Measurements from ENCODE around the gene EDN2.

EDN2 gene

GRCh38 chr1:41516168-41517061 is 31.9 kb upstream of the EDN2 start:
- DNase-seq: peak; percentile 65

- no peak for DNase-seq
Observed at GRCh38 chr1:41515778-41516167, 31.3 kb upstream of the EDN2 start.

GRCh38 chr1:41515131-41515678 is 30.7 kb upstream of the EDN2 start:
- no peak for DNase-seq

GRCh38 chr1:41514381-41514780 is 29.9 kb upstream of the EDN2 start:
- no peak for DNase-seq

GRCh38 chr1:41513383-41513735 is 28.9 kb upstream of the EDN2 start:
- no peak for DNase-seq

GRCh38 chr1:41512701-41513382 is 28.4 kb upstream of the EDN2 start:
- no peak for DNase-seq

GRCh38 chr1:41511239-41511540 is 26.7 kb upstream of the EDN2 start:
- DNase-seq: no peak

- DNase-seq: no peak
Observed at GRCh38 chr1:41510531-41511238, 26.2 kb upstream of the EDN2 start.

- no peak for DNase-seq
Observed at GRCh38 chr1:41509270-41509671, 24.8 kb upstream of the EDN2 start.

GRCh38 chr1:41508290-41508689 is 23.8 kb upstream of the EDN2 start:
- DNase-seq: no peak

- DNase-seq: no peak
Observed at GRCh38 chr1:41507836-41508235, 23.4 kb upstream of the EDN2 start.

GRCh38 chr1:41507110-41507720 is 22.7 kb upstream of the EDN2 start:
- DNase-seq: no peak

GRCh38 chr1:41504114-41505035 is 19.9 kb upstream of the EDN2 start:
- no peak for DNase-seq

- DNase-seq: no peak
Observed at GRCh38 chr1:41503538-41504113, 19.1 kb upstream of the EDN2 start.

GRCh38 chr1:41502912-41503311 is 18.4 kb upstream of the EDN2 start:
- no peak for DNase-seq

GRCh38 chr1:41501581-41501980 is 17.1 kb upstream of the EDN2 start:
- no peak for DNase-seq

GRCh38 chr1:41500781-41501518 is 16.5 kb upstream of the EDN2 start:
- DNase-seq: no peak

- DNase-seq: no peak
Observed at GRCh38 chr1:41500378-41500777, 15.9 kb upstream of the EDN2 start.

- DNase-seq: no peak
Observed at GRCh38 chr1:41499591-41499990, 15.1 kb upstream of the EDN2 start.

GRCh38 chr1:41498804-41499203 is 14.3 kb upstream of the EDN2 start:
- DNase-seq: no peak

GRCh38 chr1:41498391-41498790 is 13.9 kb upstream of the EDN2 start:
- DNase-seq: no peak
